Activated naive CD4-positive, alpha-beta T cell treated with anti-CD3 and anti-CD28 coated beads for 36 hours (primary cell): ENCODE measurements around the gene COL4A2. TPM values are rescaled to one million over a fixed set of nuclear protein-coding genes. Genes with fewer than 3 reads are reported as not detected.

ENCODE experiments used
- CTCF ChIA-PET: fragments of 350-600 bp; sonication (Branson Sonifier 250); formaldehyde crosslinking; loops from one replicate; lab custom pipeline; 2021; ENCODE audit warnings: antibody characterized with exemption; lab: Charles Lee
- DNase-seq: peaks from one replicate; pipeline ENCODE4 v3.0.0-alpha.2; 2020
- H3K27ac Mint-ChIP-seq: one replicate; pipeline ENCODE4 v1.8.0; 2021; ENCODE audit warnings: mild to moderate bottlenecking, mixed read lengths
- H3K27me3 Mint-ChIP-seq: one replicate; pipeline ENCODE4 v1.8.0; 2021; ENCODE audit warnings: low read depth, mixed read lengths
- H3K36me3 Mint-ChIP-seq: one replicate; pipeline ENCODE4 v1.8.0; 2021; ENCODE audit warnings: low read depth, mixed read lengths
- H3K4me1 Mint-ChIP-seq: one replicate; pipeline ENCODE4 v1.8.0; 2021; ENCODE audit warnings: low read depth, mixed read lengths
- H3K4me3 Mint-ChIP-seq: one replicate; pipeline ENCODE4 v1.8.0; 2021; ENCODE audit warnings: mild to moderate bottlenecking, moderate library complexity, mixed read lengths
- H3K9me3 Mint-ChIP-seq: one replicate; pipeline ENCODE4 v1.8.0; 2021; ENCODE audit warnings: mixed read lengths
- intact Hi-C: fragments of 100-400 bp; cut with micrococcal nuclease; formaldehyde crosslinking; loops from one replicate; pipeline ENCODE4 v1.15.1; 2023
- total RNA-seq, 2 experiments: library from RNA; stranded (reverse); gene quantifications; one replicate each; pipeline ENCODE4 v1.2.3, GENCODE V29; 2021

Gene COL4A2
- total RNA-seq, 2 experiments from 2014 or later, result not detected

DNA sequence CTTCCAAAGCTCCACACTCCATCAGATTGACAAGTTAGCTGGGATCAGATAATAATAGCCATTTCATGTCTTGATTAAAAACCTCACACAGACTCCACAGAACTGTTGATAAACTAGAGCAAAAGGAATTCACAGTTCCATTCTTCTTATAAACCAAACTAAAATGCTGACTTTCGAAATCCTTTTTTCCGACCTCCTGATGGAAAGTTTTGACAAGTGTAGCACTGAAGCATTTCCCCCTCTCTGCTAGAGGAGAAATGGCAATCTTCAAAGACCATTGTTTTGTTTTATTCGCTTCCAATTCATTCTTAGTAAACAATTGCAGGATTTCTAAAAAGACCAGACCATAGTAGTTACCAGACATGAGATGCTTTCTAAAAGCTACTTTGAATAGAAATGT is 58.8 kb downstream of the COL4A2 start:
- Mint-ChIP-seq H3K36me3 (no peaks in the 10 kb centered on the region), H3K4me3 (no peak overlapping the region), H3K9me3 (no peaks in the 10 kb centered on the region), H3K27me3 (peaks cover 9% of the 10 kb centered on the region), H3K27ac (no peak overlapping the region), H3K4me1 (no peaks in the 10 kb centered on the region)
- no peak for DNase-seq
- CTCF ChIA-PET, result no interaction called here
- intact Hi-C loops, result no loop called here

DNA sequence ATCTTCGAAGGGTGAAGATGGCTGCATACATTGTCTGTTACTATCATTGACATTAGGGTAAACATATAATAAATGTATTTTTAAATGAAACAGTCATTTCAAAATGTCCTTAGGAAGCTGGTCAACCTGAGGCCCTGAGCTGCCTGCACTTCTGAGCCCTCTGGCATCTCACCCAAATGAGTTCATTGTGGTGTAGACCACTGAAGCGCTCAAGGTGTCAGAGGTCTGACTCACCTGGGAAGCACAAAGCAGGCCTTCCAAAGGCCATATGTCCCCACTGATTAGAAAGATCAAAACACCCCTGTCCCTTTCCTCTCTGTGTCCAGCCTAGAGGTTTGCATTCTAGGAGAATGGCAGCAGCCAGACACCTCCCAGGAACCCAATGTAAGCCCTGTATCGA is 59.6 kb downstream of the COL4A2 start:
- H3K27me3 Mint-ChIP-seq, result peaks cover 12% of the 10 kb centered on the region
- no peak for DNase-seq
- intact Hi-C loops, result no loop called here
- H3K27ac Mint-ChIP-seq, result no peak overlapping the region
- H3K4me3 Mint-ChIP-seq, result no peak overlapping the region
- CTCF ChIA-PET, result no interaction called here
- no peaks in the 10 kb centered on the region for H3K4me1 Mint-ChIP-seq
- no peaks in the 10 kb centered on the region for H3K9me3 Mint-ChIP-seq
- no peaks in the 10 kb centered on the region for H3K36me3 Mint-ChIP-seq

DNA sequence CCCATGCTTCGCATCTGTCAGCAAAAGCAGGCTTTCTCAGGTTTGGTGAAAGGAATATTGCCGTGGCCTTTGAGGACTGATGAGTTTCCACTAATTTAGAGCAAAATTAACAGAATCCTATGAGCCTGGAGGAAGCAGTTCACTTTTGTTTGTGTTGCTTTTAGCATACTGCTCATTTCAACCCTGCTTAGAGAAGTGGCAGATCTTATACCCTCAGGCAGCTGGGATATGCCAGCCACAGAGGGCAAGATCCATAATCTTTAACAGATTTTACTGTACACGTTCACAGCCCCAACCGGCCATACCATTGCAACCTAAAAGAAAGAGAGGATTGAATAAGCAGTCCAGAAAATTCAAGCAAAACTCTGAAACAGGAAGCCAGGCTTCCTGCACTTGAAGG is 60.5 kb downstream of the COL4A2 start:
- CTCF ChIA-PET, result interaction anchor here (0.8 kb wide), 1 partner anchor 146 kb away, joined by 3 read pairs; no protein-coding TSS in a partner anchor
- H3K36me3 Mint-ChIP-seq, result no peaks in the 10 kb centered on the region
- peaks cover 16% of the 10 kb centered on the region for H3K27me3 Mint-ChIP-seq
- no peak for DNase-seq
- no peak overlapping the region for H3K4me3 Mint-ChIP-seq
- no peaks in the 10 kb centered on the region for H3K4me1 Mint-ChIP-seq
- no peak overlapping the region for H3K27ac Mint-ChIP-seq
- intact Hi-C loops, result no loop called here
- no peaks in the 10 kb centered on the region for H3K9me3 Mint-ChIP-seq

DNA sequence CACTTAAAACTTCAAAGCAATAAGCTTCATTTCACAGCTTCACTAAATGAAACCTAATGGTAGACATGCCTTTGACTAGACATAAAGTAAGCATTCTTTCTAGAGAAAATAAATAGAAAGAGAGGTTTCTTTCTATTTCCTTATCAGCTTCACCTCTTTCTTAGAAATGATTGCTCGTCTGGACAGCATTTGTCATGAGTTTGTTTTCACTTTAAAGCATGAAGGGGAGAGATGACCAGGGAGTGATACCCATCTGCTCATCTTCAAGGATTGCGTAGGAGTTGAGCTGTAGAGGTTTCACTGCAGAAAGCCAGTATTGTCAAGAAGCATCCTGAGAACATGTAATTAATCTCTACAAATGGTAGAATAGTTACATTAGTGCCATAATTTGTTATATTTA is 61.3 kb downstream of the COL4A2 start:
- intact Hi-C loops, result no loop called here
- Mint-ChIP-seq H3K27me3 (peaks cover 14% of the 10 kb centered on the region), H3K36me3 (no peaks in the 10 kb centered on the region), H3K4me3 (no peak overlapping the region), H3K9me3 (no peaks in the 10 kb centered on the region), H3K4me1 (no peaks in the 10 kb centered on the region), H3K27ac (no peak overlapping the region)
- no peak for DNase-seq
- CTCF ChIA-PET, result interaction anchor here (0.8 kb wide), 2 partner anchors 87 to 147 kb away, joined by 3 read pairs; no protein-coding TSS in a partner anchor

DNA sequence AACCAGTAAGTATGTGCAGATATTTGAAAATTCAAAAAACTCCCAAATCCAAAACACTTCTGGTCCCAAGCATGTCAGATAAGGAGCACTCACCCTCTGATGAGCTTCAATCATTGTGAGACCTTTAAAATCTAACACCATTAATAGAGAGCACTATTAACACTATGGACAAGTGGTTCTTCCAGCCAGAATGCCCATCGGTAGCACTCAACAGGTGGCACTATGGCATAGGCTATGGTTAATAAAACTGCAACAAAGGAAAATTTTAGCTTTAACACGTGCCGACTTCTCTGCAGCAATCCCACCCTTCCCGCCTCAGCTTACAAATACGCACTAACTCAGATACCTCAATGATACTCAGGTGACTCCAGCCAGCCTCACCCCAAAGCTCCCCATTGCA is 62.3 kb downstream of the COL4A2 start:
- H3K4me1 Mint-ChIP-seq, result no peaks in the 10 kb centered on the region
- H3K27ac Mint-ChIP-seq, result no peak overlapping the region
- intact Hi-C loops, result no loop called here
- H3K36me3 Mint-ChIP-seq, result no peaks in the 10 kb centered on the region
- H3K27me3 Mint-ChIP-seq, result peaks cover 22% of the 10 kb centered on the region
- H3K4me3 Mint-ChIP-seq, result no peak overlapping the region
- CTCF ChIA-PET, result no interaction called here
- no peak for DNase-seq
- H3K9me3 Mint-ChIP-seq, result no peaks in the 10 kb centered on the region

DNA sequence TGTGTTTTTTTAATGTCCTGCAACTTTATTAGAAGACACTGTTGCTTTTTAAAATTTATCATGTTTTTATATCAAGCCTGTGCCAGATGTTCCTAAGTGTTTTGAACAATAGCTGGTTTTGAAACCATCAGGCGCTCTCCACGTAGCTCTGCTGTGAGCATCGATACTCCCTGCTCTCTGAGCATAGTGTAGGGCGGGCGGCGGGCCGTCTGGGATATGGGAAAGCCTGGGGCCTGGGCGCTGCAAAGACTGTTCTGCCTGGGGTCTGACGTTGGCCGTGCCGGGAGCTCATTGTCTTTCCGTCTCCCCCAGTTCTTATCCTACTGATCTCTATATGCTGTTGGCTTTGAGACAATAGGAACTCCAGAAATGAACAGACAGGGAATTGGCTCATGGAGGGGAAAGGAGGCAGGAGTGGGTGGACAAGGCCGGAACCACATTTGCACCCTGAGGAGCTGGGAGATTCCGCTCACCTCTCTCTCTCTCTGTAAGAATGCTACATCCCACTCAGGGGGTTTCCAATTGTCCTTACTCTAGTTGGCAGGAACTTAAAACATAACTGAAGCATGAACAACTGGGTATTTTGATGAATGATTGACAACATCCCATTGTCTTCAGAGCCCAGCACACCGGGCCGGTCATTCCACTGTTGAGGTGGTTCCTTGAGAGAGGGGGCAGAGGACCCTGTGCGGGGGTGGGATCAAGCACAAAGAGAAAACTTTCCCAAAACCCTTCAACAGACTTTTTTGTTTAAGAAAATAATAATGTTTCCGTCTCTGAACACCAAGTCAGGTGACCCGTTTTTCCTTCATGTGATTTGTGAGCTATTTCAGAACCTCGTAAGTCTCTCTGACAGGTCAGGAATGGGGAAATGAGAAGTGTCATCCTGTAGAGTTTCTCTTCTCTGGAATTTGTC is 64.7 kb downstream of the COL4A2 start:
- no peak overlapping the region for H3K4me3 Mint-ChIP-seq
- H3K36me3 Mint-ChIP-seq, result no peaks in the 10 kb centered on the region
- H3K27ac Mint-ChIP-seq, result no peak overlapping the region
- no peaks in the 10 kb centered on the region for H3K9me3 Mint-ChIP-seq
- CTCF ChIA-PET, result interaction anchor here (0.7 to 1.3 kb wide), 2 partner anchors 84 to 148 kb away, joined by 3 to 4 read pairs; no protein-coding TSS in a partner anchor
- H3K27me3 Mint-ChIP-seq, result peaks cover 28% of the 10 kb centered on the region
- intact Hi-C loops, result no loop called here
- no peak for DNase-seq
- no peaks in the 10 kb centered on the region for H3K4me1 Mint-ChIP-seq

DNA sequence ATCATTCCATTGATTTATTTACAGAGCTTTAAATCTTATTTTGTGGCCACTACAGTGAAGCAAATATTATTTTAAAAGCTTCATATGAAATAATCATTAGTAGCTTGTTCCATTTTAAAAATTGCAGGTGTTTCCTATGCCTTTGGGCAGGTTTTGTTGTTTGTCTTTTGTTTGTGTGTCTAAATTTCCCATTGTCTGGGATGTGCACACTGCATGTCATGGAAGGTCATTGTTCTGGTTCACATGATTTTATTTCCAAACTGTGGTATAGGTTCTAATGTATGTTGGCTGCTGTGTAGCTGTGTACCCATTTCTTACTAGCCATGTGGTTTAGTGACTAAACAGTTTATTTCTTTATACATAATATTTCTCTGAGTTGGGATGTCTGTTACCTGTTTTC is 65.6 kb downstream of the COL4A2 start:
- Mint-ChIP-seq H3K27ac (no peak overlapping the region), H3K4me3 (no peak overlapping the region), H3K4me1 (no peaks in the 10 kb centered on the region), H3K9me3 (no peaks in the 10 kb centered on the region), H3K36me3 (no peaks in the 10 kb centered on the region), H3K27me3 (peaks cover 28% of the 10 kb centered on the region)
- intact Hi-C loops, result no loop called here
- CTCF ChIA-PET, result interaction anchor here (1.3 kb wide), 1 partner anchor 83 kb away, joined by 3 read pairs; no protein-coding TSS in a partner anchor
- no peak for DNase-seq

DNA sequence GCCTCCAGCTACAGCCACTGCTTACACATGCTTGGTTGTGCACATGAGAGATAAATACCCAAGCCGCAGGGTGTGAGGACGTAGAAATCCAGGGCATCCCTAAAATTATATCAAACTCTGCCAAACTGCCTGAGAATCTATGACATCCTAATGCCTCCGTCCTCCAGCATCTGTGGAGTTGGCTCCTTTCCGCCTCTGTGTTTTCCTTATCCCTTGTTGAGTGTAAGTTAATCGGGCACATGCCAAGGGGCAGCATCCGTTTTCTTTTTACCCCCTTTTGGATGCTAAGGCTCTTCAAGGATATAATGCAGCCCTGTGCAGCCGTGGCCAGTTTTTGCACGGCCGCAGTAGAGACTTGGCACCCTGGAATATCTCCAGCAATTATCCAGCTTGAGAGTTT is 66.5 kb downstream of the COL4A2 start:
- H3K36me3 Mint-ChIP-seq, result no peaks in the 10 kb centered on the region
- no peak for DNase-seq
- peaks cover 28% of the 10 kb centered on the region for H3K27me3 Mint-ChIP-seq
- no peaks in the 10 kb centered on the region for H3K4me1 Mint-ChIP-seq
- no peaks in the 10 kb centered on the region for H3K9me3 Mint-ChIP-seq
- intact Hi-C loops, result no loop called here
- CTCF ChIA-PET, result no interaction called here
- no peak overlapping the region for H3K4me3 Mint-ChIP-seq
- H3K27ac Mint-ChIP-seq, result no peak overlapping the region

DNA sequence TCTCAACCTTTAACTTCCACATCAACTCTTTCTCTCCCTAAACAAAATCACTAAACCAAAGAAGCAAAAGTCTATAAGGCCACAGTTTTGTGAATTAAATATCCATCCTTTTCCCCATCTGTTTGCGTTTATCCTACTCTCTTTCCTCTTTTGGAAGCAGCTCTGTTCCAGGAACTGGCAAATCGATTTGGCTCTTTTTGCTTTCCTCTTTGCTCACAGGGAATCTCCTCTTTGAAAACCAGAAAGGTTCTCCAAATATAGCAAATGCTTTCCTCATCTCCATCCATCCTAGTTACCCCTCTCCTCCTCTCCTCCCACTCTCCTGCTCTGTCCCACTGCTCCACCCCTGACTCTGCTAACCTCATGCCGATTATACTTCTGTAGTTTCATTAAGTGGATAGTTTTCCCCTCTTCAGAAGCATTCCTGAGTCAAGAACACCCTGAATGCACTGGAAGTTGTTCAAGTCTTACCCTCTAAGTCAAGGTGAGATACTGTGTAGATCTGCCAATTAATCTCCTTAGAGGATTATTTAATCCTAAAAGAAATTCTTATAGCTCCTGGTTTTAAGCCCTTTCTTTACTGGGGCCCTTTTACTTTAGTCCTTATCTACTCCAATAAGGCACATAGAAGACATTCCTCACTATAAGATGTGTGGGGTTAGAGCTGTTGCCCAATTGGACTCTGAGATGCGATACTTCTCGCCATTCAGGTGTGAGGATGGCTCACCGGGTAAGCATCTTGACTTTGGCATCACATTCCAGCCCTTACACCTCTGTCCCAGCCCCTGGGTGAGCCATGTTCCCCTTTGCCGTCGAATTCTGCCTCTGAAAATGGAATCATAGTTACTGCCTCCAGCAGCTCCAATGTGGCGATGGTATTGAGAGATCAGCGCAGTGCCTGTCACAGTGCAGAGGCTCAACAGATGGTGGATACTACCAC is 67.6 kb downstream of the COL4A2 start:
- Mint-ChIP-seq H3K4me3 (no peak overlapping the region), H3K27me3 (peaks cover 31% of the 10 kb centered on the region), H3K36me3 (no peaks in the 10 kb centered on the region), H3K4me1 (no peaks in the 10 kb centered on the region), H3K27ac (no peak overlapping the region), H3K9me3 (no peaks in the 10 kb centered on the region)
- intact Hi-C loops, result no loop called here
- no peak for DNase-seq
- CTCF ChIA-PET, result interaction anchor here (0.5 kb wide), 1 partner anchor 45 kb away, joined by 3 read pairs; no protein-coding TSS in a partner anchor

DNA sequence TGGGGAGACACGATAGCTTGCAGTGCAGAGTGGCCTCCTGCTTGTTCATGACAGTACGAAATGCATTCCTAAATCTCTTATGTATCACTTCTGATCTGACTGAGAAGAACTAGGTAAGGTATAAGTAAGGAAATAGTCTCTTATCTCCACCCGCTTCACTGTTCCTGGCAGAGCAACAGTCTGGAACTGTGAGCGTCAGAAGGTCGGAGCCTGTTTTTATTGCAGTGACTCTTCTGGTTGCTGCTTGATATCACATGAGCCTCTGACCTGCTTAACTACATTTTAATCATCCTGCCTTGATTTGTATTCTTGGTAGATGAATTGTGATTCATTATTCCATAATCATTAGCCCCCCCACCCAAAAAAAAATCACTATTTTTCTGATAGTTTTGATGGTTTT is 69.0 kb downstream of the COL4A2 start:
- no peak overlapping the region for H3K27ac Mint-ChIP-seq
- peaks cover 1% of the 10 kb centered on the region for H3K36me3 Mint-ChIP-seq
- H3K4me1 Mint-ChIP-seq, result no peaks in the 10 kb centered on the region
- peaks cover 7% of the 10 kb centered on the region for H3K9me3 Mint-ChIP-seq
- intact Hi-C loops, result no loop called here
- no peak overlapping the region for H3K4me3 Mint-ChIP-seq
- peaks cover 37% of the 10 kb centered on the region for H3K27me3 Mint-ChIP-seq
- CTCF ChIA-PET, result no interaction called here
- no peak for DNase-seq

DNA sequence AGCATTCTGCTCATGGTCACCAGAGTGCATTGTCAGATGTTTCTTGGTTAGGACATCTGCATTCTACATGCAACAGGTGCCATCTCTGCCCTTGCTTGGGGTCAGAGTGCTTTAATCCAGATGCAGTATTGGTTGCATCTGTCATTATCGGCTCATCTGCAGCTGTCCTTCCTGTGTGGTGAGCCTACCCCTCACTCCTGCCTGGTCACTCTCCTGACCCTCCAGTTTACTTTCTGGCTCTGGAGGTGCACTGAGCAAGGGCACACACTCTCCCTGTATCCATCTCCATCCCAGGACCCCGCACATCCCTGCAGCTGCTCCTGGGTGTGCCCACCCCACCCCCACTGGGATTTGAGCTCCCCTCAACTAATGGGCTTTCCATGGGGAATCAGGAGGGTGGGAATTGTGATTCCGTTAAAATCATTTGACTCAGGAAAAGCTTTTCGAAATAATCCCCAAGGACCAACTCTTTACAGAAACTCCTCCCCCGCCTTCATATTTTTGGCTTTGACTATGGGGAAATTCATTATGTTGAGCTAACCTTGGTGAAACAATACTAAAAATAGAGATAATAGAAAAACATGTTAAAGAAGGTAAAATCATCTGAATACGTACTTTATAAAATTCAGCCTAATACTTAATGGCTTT is 70.2 kb downstream of the COL4A2 start:
- Mint-ChIP-seq H3K4me1 (peaks cover 9% of the 10 kb centered on the region), H3K27me3 (peaks cover 31% of the 10 kb centered on the region), H3K27ac (no peak overlapping the region), H3K4me3 (no peak overlapping the region), H3K36me3 (peaks cover 1% of the 10 kb centered on the region), H3K9me3 (peaks cover 8% of the 10 kb centered on the region)
- DNase-seq, result no peak
- intact Hi-C loops, result no loop called here
- CTCF ChIA-PET, result no interaction called here

DNA sequence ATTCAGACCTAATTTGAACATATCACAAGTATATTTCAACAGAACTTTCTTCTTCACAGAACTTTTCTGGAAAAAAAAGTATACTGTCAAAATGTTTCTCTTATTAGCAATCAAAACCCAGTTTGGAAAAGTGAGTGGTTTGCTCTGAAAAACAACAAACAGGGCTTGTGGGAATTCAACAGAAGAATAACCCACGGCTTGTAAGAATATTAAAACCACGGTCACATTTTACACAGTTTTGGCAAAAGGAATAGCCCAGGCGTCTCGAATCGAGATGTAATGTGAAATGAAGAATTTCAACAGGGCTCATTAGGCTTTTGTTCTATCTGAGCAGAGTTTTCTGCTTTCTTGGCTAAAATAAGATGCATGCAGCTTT is 70.7 kb downstream of the COL4A2 start:
- H3K27ac Mint-ChIP-seq, result no peak overlapping the region
- peaks cover 8% of the 10 kb centered on the region for H3K9me3 Mint-ChIP-seq
- no peak for DNase-seq
- H3K4me3 Mint-ChIP-seq, result no peak overlapping the region
- intact Hi-C loops, result no loop called here
- peaks cover 1% of the 10 kb centered on the region for H3K36me3 Mint-ChIP-seq
- H3K27me3 Mint-ChIP-seq, result peaks cover 28% of the 10 kb centered on the region
- H3K4me1 Mint-ChIP-seq, result peaks cover 9% of the 10 kb centered on the region
- CTCF ChIA-PET, result no interaction called here
